Measurements from ENCODE around the gene BCAP31.

- TF ChIP-seq, protein P1, sequence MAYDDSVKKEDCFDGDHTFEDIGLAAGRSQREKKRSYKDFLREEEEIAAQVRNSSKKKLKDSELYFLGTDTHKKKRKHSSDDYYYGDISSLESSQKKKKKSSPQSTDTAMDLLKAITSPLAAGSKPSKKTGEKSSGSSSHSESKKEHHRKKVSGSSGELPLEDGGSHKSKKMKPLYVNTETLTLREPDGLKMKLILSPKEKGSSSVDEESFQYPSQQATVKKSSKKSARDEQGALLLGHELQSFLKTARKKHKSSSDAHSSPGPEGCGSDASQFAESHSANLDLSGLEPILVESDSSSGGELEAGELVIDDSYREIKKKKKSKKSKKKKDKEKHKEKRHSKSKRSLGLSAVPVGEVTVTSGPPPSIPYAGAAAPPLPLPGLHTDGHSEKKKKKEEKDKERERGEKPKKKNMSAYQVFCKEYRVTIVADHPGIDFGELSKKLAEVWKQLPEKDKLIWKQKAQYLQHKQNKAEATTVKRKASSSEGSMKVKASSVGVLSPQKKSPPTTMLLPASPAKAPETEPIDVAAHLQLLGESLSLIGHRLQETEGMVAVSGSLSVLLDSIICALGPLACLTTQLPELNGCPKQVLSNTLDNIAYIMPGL (CRISPR knock-in tag; IDR thresholded peaks at IDR 0.05) = no peak
- TF ChIP-seq, protein P2, sequence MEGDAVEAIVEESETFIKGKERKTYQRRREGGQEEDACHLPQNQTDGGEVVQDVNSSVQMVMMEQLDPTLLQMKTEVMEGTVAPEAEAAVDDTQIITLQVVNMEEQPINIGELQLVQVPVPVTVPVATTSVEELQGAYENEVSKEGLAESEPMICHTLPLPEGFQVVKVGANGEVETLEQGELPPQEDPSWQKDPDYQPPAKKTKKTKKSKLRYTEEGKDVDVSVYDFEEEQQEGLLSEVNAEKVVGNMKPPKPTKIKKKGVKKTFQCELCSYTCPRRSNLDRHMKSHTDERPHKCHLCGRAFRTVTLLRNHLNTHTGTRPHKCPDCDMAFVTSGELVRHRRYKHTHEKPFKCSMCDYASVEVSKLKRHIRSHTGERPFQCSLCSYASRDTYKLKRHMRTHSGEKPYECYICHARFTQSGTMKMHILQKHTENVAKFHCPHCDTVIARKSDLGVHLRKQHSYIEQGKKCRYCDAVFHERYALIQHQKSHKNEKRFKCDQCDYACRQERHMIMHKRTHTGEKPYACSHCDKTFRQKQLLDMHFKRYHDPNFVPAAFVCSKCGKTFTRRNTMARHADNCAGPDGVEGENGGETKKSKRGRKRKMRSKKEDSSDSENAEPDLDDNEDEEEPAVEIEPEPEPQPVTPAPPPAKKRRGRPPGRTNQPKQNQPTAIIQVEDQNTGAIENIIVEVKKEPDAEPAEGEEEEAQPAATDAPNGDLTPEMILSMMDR (IDR thresholded peaks at IDR 0.05) = no peak
- no peak for TF ChIP-seq ETV6 (CRISPR knock-in tag; IDR thresholded peaks at IDR 0.05)
Measured at GRCh38 chrX:153725832-153726285, 1.7 kb upstream of the BCAP31 start.

Data from WTC11 (cell line).